Measurements from ENCODE around the gene TASP1. TPM values are rescaled to one million over a fixed set of nuclear protein-coding genes. Genes with fewer than 3 reads are reported as not detected.

TASP1 gene
- total and polyA plus RNA-seq, 10 of the 15 experiments (the other 5 are each of a cell fraction or from before 2014, with no cell fraction given): 7.4 to 17.8 (median 10.5) TPM

DNA sequence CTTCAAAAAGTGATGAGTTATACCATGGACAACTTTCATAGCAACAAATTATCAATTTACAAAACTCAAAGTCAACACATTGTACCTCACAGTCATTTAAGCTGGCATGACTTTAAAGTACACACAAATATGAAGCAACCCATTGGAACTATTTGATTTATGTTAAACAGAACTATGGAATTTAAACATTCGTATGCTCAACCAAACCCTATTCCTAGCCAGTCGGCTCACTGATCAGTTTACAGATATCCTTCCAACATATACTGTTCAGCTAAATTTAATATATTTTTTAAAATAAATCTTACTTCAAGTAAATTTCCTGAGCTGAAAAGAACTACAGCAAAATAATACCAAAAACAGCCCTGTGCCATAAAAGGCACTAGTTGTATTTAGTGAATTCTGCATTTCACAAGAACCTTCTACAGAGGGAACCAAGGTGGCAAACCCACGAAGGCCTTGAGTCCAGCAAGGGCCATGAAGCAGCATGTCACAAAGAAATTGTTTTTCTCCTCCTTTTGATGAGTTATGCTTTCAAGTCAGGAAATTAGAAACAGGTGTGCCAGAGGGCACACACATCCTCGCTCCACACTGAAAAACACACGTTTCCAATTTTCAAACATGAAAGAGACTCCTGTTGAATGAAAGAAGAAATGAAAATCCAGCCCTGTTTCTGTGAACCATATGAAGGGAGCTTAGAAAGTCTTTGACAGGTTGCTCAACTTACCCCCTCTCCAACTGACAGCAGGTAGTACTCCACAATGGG is 122.8 kb downstream of the TASP1 start:
- no peaks in the 10 kb centered on the region for H3K27me3 ChIP-seq (replicated peaks in 1 of 2; ENCODE audit: control insufficient read depth in 2 of 2, insufficient read depth in 2 of 2, low read length in 1 of 2)
- in situ Hi-C loops (cut with MboI) (no loop called here), intact Hi-C loops (cut with micrococcal nuclease; ENCODE audit: unreplicated experiment) (no loop called here)
- H2AFZ ChIP-seq (ENCODE audit: control insufficient read depth, low read depth, low read length): no peak overlapping the region
- no peak for FAIRE-seq
- CTCF ChIA-PET: interaction anchor here (0.7 kb wide), 1 partner anchor 30 kb away, joined by 3 read pairs; no protein-coding TSS in a partner anchor
- SMC1A ChIA-PET (ENCODE audit: uncharacterized antibody, unreplicated experiment): interaction anchor here (0.6 to 1.0 kb wide), 3 partner anchors 14 to 1175 kb away, joined by 3 to 4 read pairs (median 3); no protein-coding TSS in a partner anchor
- RAD21 ChIA-PET (ENCODE audit: unreplicated experiment): no interaction called here
- 87% methylated on average over 5 of the region's 5 CpGs for WGBS (ENCODE audit: insufficient coverage, insufficient replicate concordance, low lambda C conversion rate, missing lambda C conversion rate)
- ATAC-seq: no peak
- no peaks in the 10 kb centered on the region for H3K4me1 ChIP-seq (ENCODE audit: control insufficient read depth, insufficient read depth, low read length)
- H3K9me3 ChIP-seq (replicated peaks; ENCODE audit: control insufficient read depth, insufficient read depth, low read length): no peaks in the 10 kb centered on the region; the same call in 2 of the 3 replicates
- no peak overlapping the region for H3K27ac ChIP-seq (ENCODE audit: control insufficient read depth, insufficient read depth)
- no peak overlapping the region for H3K4me3 ChIP-seq
- POLR2A ChIA-PET: no interaction called here
- no peaks in the 10 kb centered on the region for H3K36me3 ChIP-seq (ENCODE audit: control insufficient read depth in 2 of 2, insufficient read depth in 2 of 2, low read length in 1 of 2)
- no TSS peak for BruUV-seq (replicated peaks)
- no peak overlapping the region for H3K9ac ChIP-seq (ENCODE audit: control insufficient read depth, insufficient read depth, low read length)
- DNase-seq (ENCODE audit: low read depth, low spot score): no peak
- TF ChIP-seq STAT1 (conservative IDR thresholded peaks at IDR 0.05) (no peak), TCF7 (IDR thresholded peaks at IDR 0.05; ENCODE audit: borderline replicate concordance) (no peak), GABPA (IDR thresholded peaks at IDR 0.05; ENCODE audit: low read depth) (no peak), TCF12 (IDR thresholded peaks at IDR 0.05; ENCODE audit: low read depth, low read length) (no peak), SP1 (IDR thresholded peaks at IDR 0.05; ENCODE audit: low read depth, low read length) (no peak), ZBED1 (IDR thresholded peaks at IDR 0.05; ENCODE audit: borderline replicate concordance) (no peak)
- TF ChIP-seq, protein P1, sequence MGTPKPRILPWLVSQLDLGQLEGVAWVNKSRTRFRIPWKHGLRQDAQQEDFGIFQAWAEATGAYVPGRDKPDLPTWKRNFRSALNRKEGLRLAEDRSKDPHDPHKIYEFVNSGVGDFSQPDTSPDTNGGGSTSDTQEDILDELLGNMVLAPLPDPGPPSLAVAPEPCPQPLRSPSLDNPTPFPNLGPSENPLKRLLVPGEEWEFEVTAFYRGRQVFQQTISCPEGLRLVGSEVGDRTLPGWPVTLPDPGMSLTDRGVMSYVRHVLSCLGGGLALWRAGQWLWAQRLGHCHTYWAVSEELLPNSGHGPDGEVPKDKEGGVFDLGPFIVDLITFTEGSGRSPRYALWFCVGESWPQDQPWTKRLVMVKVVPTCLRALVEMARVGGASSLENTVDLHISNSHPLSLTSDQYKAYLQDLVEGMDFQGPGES (IDR thresholded peaks at IDR 0.05): no peak
- no peaks in the 10 kb centered on the region for H3K79me2 ChIP-seq (ENCODE audit: control insufficient read depth, insufficient read depth, low read length)
- H4K20me1 ChIP-seq (ENCODE audit: control insufficient read depth, insufficient read depth): no peaks in the 10 kb centered on the region
- no peak overlapping the region for H3K4me2 ChIP-seq (ENCODE audit: control insufficient read depth, insufficient read depth)

Measured in GM12878 (cell line).